ENCODE data around the gene KLK5. TPM values are rescaled to one million over a fixed set of nuclear protein-coding genes. Genes with fewer than 3 reads are reported as not detected.
"Not testable (repeated sequence)": the region's sequence is repeated elsewhere in the genome, so short reads cannot be mapped to it uniquely, and the experiment has no call there.

KLK5 gene
- total and polyA plus RNA-seq, 5 donors from 2014 or later, result not detected

- no peaks in the 10 kb centered on the region for H3K4me1 ChIP-seq (ENCODE audit: control insufficient read depth, insufficient read depth, low read length, poor library complexity, severe bottlenecking)
- Mint-ChIP-seq H3K36me3 (peaks cover 6% of the 10 kb centered on the region), H3K4me3 (peak overlapping the region in 1 of 4 donors; percentile 58), H3K4me1 (no peaks in the 10 kb centered on the region), H3K27ac (no peak overlapping the region), H3K27me3 (no peaks in the 10 kb centered on the region), H3K9me3 (peaks cover 0 to 8% (median 3%) of the 10 kb centered on the region in 7 donors)
- no peak overlapping the region for H3K4me3 ChIP-seq (ENCODE audit: low read depth, low read length)
- H3K27ac ChIP-seq (ENCODE audit: insufficient read depth, low read length, poor library complexity, severe bottlenecking), result no peak overlapping the region
- no peaks in the 10 kb centered on the region for H3K9me3 ChIP-seq (ENCODE audit: control insufficient read depth in 2 of 2, low read length in 2 of 2)
- H3K36me3 ChIP-seq (ENCODE audit: control insufficient read depth, insufficient read depth, low read length), result no peaks in the 10 kb centered on the region
- ATAC-seq (ENCODE audit: low read depth in 2 of 2) (no peak), DNase-seq (no peak)
- no peaks in the 10 kb centered on the region for H3K27me3 ChIP-seq (ENCODE audit: control insufficient read depth, insufficient read depth, low read length)
Observed at GRCh38 chr19:50992666-50993035, 39.8 kb upstream of the KLK5 start.

- not testable (repeated sequence) for H3K4me1 ChIP-seq (ENCODE audit: control insufficient read depth, insufficient read depth, low read length, poor library complexity, severe bottlenecking); H3K27ac ChIP-seq (ENCODE audit: insufficient read depth, low read length, poor library complexity, severe bottlenecking); H3K27me3 ChIP-seq (ENCODE audit: control insufficient read depth, insufficient read depth, low read length); H3K9me3 ChIP-seq (ENCODE audit: control insufficient read depth in 2 of 2, low read length in 2 of 2); DNase-seq; ATAC-seq (ENCODE audit: low read depth in 2 of 2); H3K36me3 ChIP-seq (ENCODE audit: control insufficient read depth, insufficient read depth, low read length); H3K9me3 Mint-ChIP-seq; H3K4me3 ChIP-seq (ENCODE audit: low read depth, low read length); H3K27ac Mint-ChIP-seq; H3K4me1 Mint-ChIP-seq; H3K36me3 Mint-ChIP-seq
- H3K27me3 Mint-ChIP-seq, result peaks cover 12% of the 10 kb centered on the region
- peak overlapping the region in 1 of 4 donors; percentile 43 for H3K4me3 Mint-ChIP-seq
Observed at GRCh38 chr19:50984416-50984815, 31.6 kb upstream of the KLK5 start.

- Mint-ChIP-seq H3K4me3 (peak within 1 kb of the TSS in 1 of 4 donors; percentile 43), H3K27ac (no peak within 1 kb of the TSS), H3K36me3 (no peaks in the 10 kb centered on the region), H3K9me3 (peaks cover 0 to 4% (median 0%) of the 10 kb centered on the region in 7 donors), H3K27me3 (peaks cover 12% of the 10 kb centered on the region), H3K4me1 (no peaks in the 10 kb centered on the region)
- ATAC-seq (ENCODE audit: low read depth in 2 of 2), result no peak
- no peaks in the 10 kb centered on the region for H3K9me3 ChIP-seq (ENCODE audit: control insufficient read depth in 2 of 2, low read length in 2 of 2)
- no peaks in the 10 kb centered on the region for H3K4me1 ChIP-seq (ENCODE audit: control insufficient read depth, insufficient read depth, low read length, poor library complexity, severe bottlenecking)
- no peaks in the 10 kb centered on the region for H3K36me3 ChIP-seq (ENCODE audit: control insufficient read depth, insufficient read depth, low read length)
- no peak for DNase-seq
- no peak within 1 kb of the TSS for H3K27ac ChIP-seq (ENCODE audit: insufficient read depth, low read length, poor library complexity, severe bottlenecking)
- H3K4me3 ChIP-seq (ENCODE audit: low read depth, low read length), result no peak within 1 kb of the TSS
- no peaks in the 10 kb centered on the region for H3K27me3 ChIP-seq (ENCODE audit: control insufficient read depth, insufficient read depth, low read length)
Observed at GRCh38 chr19:50983625-50984292, 30.9 kb upstream of the KLK5 start, which contains the start of gene KLK7. TSS of gene KLK7 (minus strand) at chr19:50983917. CDS start at chr19:50982399, 1,518 bp downstream.

- H3K4me3 Mint-ChIP-seq, result no peak overlapping the region
- H3K27me3 ChIP-seq (ENCODE audit: control insufficient read depth, insufficient read depth, low read length), result no peaks in the 10 kb centered on the region
- H3K4me1 ChIP-seq (ENCODE audit: control insufficient read depth, insufficient read depth, low read length, poor library complexity, severe bottlenecking), result no peaks in the 10 kb centered on the region
- peaks cover 0 to 3% (median 0%) of the 10 kb centered on the region in 7 donors for H3K9me3 Mint-ChIP-seq
- H3K36me3 ChIP-seq (ENCODE audit: control insufficient read depth, insufficient read depth, low read length), result no peaks in the 10 kb centered on the region
- ATAC-seq (ENCODE audit: low read depth in 2 of 2) (no peak), DNase-seq (no peak)
- H3K27me3 Mint-ChIP-seq, result peaks cover 12% of the 10 kb centered on the region
- H3K9me3 ChIP-seq (ENCODE audit: control insufficient read depth in 2 of 2, low read length in 2 of 2), result no peaks in the 10 kb centered on the region
- no peak overlapping the region for H3K27ac ChIP-seq (ENCODE audit: insufficient read depth, low read length, poor library complexity, severe bottlenecking)
- H3K4me3 ChIP-seq (ENCODE audit: low read depth, low read length), result no peak overlapping the region
- H3K36me3 Mint-ChIP-seq, result no peaks in the 10 kb centered on the region
- no peak overlapping the region for H3K27ac Mint-ChIP-seq
- H3K4me1 Mint-ChIP-seq, result no peaks in the 10 kb centered on the region
Observed at GRCh38 chr19:50982186-50982585, 29.3 kb upstream of the KLK5 start.

- ATAC-seq (ENCODE audit: low read depth in 2 of 2), result no peak
- H3K4me1 Mint-ChIP-seq, result no peaks in the 10 kb centered on the region
- peaks cover 0 to 3% (median 0%) of the 10 kb centered on the region in 7 donors for H3K9me3 Mint-ChIP-seq
- H3K36me3 ChIP-seq (ENCODE audit: control insufficient read depth, insufficient read depth, low read length), result no peaks in the 10 kb centered on the region
- no peaks in the 10 kb centered on the region for H3K4me1 ChIP-seq (ENCODE audit: control insufficient read depth, insufficient read depth, low read length, poor library complexity, severe bottlenecking)
- H3K27me3 ChIP-seq (ENCODE audit: control insufficient read depth, insufficient read depth, low read length), result no peaks in the 10 kb centered on the region
- no peak overlapping the region for H3K27ac ChIP-seq (ENCODE audit: insufficient read depth, low read length, poor library complexity, severe bottlenecking)
- no peak overlapping the region for H3K27ac Mint-ChIP-seq
- H3K27me3 Mint-ChIP-seq, result peaks cover 12% of the 10 kb centered on the region
- H3K4me3 Mint-ChIP-seq, result no peak overlapping the region
- no peaks in the 10 kb centered on the region for H3K9me3 ChIP-seq (ENCODE audit: control insufficient read depth in 2 of 2, low read length in 2 of 2)
- no peaks in the 10 kb centered on the region for H3K36me3 Mint-ChIP-seq
- DNase-seq, result no peak
- H3K4me3 ChIP-seq (ENCODE audit: low read depth, low read length), result no peak overlapping the region
Observed at GRCh38 chr19:50981587-50982146, 28.8 kb upstream of the KLK5 start.

- Histone ChIP-seq H3K4me1 (ENCODE audit: control insufficient read depth, insufficient read depth, low read length, poor library complexity, severe bottlenecking) (no peaks in the 10 kb centered on the region), H3K4me3 (ENCODE audit: low read depth, low read length) (no peak overlapping the region), H3K27ac (ENCODE audit: insufficient read depth, low read length, poor library complexity, severe bottlenecking) (no peak overlapping the region), H3K36me3 (ENCODE audit: control insufficient read depth, insufficient read depth, low read length) (no peaks in the 10 kb centered on the region), H3K27me3 (ENCODE audit: control insufficient read depth, insufficient read depth, low read length) (no peaks in the 10 kb centered on the region), H3K9me3 (ENCODE audit: control insufficient read depth in 2 of 2, low read length in 2 of 2) (no peaks in the 10 kb centered on the region)
- Mint-ChIP-seq H3K4me3 (no peak overlapping the region), H3K9me3 (peaks cover 0 to 3% (median 0%) of the 10 kb centered on the region in 7 donors), H3K4me1 (no peaks in the 10 kb centered on the region), H3K36me3 (no peaks in the 10 kb centered on the region), H3K27ac (no peak overlapping the region), H3K27me3 (peaks cover 13% of the 10 kb centered on the region)
- DNase-seq (no peak), ATAC-seq (ENCODE audit: low read depth in 2 of 2) (no peak)
Observed at GRCh38 chr19:50980208-50980607, 27.4 kb upstream of the KLK5 start.

- no peak overlapping the region for H3K4me3 Mint-ChIP-seq
- H3K9me3 Mint-ChIP-seq, result peaks cover 0 to 3% (median 0%) of the 10 kb centered on the region in 7 donors
- Histone ChIP-seq H3K27ac (ENCODE audit: insufficient read depth, low read length, poor library complexity, severe bottlenecking) (no peak overlapping the region), H3K27me3 (ENCODE audit: control insufficient read depth, insufficient read depth, low read length) (no peaks in the 10 kb centered on the region), H3K9me3 (ENCODE audit: control insufficient read depth in 2 of 2, low read length in 2 of 2) (no peaks in the 10 kb centered on the region), H3K36me3 (ENCODE audit: control insufficient read depth, insufficient read depth, low read length) (no peaks in the 10 kb centered on the region), H3K4me1 (ENCODE audit: control insufficient read depth, insufficient read depth, low read length, poor library complexity, severe bottlenecking) (no peaks in the 10 kb centered on the region), H3K4me3 (ENCODE audit: low read depth, low read length) (no peak overlapping the region)
- H3K4me1 Mint-ChIP-seq, result no peaks in the 10 kb centered on the region
- DNase-seq (no peak), ATAC-seq (ENCODE audit: low read depth in 2 of 2) (no peak)
- peaks cover 9% of the 10 kb centered on the region for H3K27me3 Mint-ChIP-seq
- no peak overlapping the region for H3K27ac Mint-ChIP-seq
- H3K36me3 Mint-ChIP-seq, result no peaks in the 10 kb centered on the region
Observed at GRCh38 chr19:50979758-50980157, 26.9 kb upstream of the KLK5 start.

Measured in CD4-positive, CD25-positive, alpha-beta regulatory T cell (primary cell).